Natural killer cell (primary cell): ENCODE results near the gene SEMA4C. TPM values are rescaled to one million over a fixed set of nuclear protein-coding genes. Genes with fewer than 3 reads are reported as not detected.

Experiments used
- ATAC-seq, 3 donors: fragments of 150-1000 bp in 2 of 3; fragments of 200-7000 bp in 1 of 3; cut with Tn5 transposase; 1 replicate in 1 of 3; 2 replicates in 2 of 3; pipeline ENCODE4 v1.10.0; 2021; ENCODE audit warnings: mild to moderate bottlenecking in 2 of 3, moderate library complexity in 2 of 3
- DNase-seq, 2 donors: peaks; one replicate each; pipeline versions ENCODE4 v3.0.0 to v3.0.0-alpha.2; 2013 to 2021; ENCODE audit warnings: mixed read lengths in 1 of 2
- H3K27ac ChIP-seq: one replicate; pipeline ENCODE4 v1.5.1; 2013; ENCODE audit warnings: mild to moderate bottlenecking, low read length
- H3K27me3 ChIP-seq: one replicate; pipeline ENCODE4 v1.6.1; 2013; ENCODE audit warnings: low read length; ENCODE audit not compliant: control insufficient read depth, insufficient read depth
- H3K36me3 ChIP-seq: one replicate; pipeline ENCODE4 v1.6.1; 2013; ENCODE audit warnings: low read length; ENCODE audit not compliant: control insufficient read depth, insufficient read depth
- H3K4me1 ChIP-seq: one replicate; pipeline ENCODE4 v1.6.1; 2013; ENCODE audit warnings: low read length; ENCODE audit not compliant: control insufficient read depth, insufficient read depth
- H3K4me3 ChIP-seq: one replicate; pipeline ENCODE4 v1.5.1; 2013; ENCODE audit warnings: low read length
- H3K9me3 ChIP-seq: one replicate; pipeline ENCODE4 v1.6.1; 2013; ENCODE audit warnings: low read length; ENCODE audit not compliant: control insufficient read depth, insufficient read depth
- H3K27ac Mint-ChIP-seq, 2 donors: one replicate each; pipeline ENCODE4 v1.8.0; 2022; ENCODE audit warnings: mild to moderate bottlenecking in 2 of 2, mixed read lengths in 2 of 2, moderate library complexity in 1 of 2
- H3K27me3 Mint-ChIP-seq, 2 donors: one replicate each; pipeline ENCODE4 v1.8.0; 2022; ENCODE audit warnings: low read depth in 2 of 2, mixed read lengths in 2 of 2
- H3K36me3 Mint-ChIP-seq: one replicate; pipeline ENCODE4 v1.8.0; 2022; ENCODE audit warnings: mixed read lengths
- H3K4me1 Mint-ChIP-seq, 2 donors: one replicate each; pipeline ENCODE4 v1.8.0; 2022; ENCODE audit warnings: mixed read lengths in 2 of 2
- H3K4me3 Mint-ChIP-seq: one replicate; pipeline ENCODE4 v1.8.0; 2022; ENCODE audit warnings: mild to moderate bottlenecking, moderate library complexity, mixed read lengths
- H3K9me3 Mint-ChIP-seq, 2 donors: one replicate each; pipeline ENCODE4 v1.8.0; 2022; ENCODE audit warnings: mixed read lengths in 2 of 2
- WGBS: methylation state at CpG from one replicate; pipeline ENCODE4 v1.1.7; 2013; ENCODE audit warnings: missing lambda C conversion rate; ENCODE audit not compliant: insufficient coverage; 5-methylcytosine and 5-hydroxymethylcytosine counted together
- intact Hi-C: fragments of 100-400 bp; cut with micrococcal nuclease; formaldehyde crosslinking; loops from one replicate; pipeline ENCODE4 v1.14.2; 2022
- total RNA-seq, 4 donors: library from RNA; stranded (reverse); fragments of 120-200 nt in 1 of 4; gene quantifications; one replicate each; pipeline versions ENCODE4 v1.2.3 to v1.2.4, GENCODE V29; 2013 to 2022
- TF ChIP-seq, protein P1 (sequence below): fragments of 200-600 bp; IDR thresholded peaks from one replicate; pipeline ENCODE4 v1.8.0; 2022; ENCODE audit warnings: antibody characterized with exemption

SEMA4C gene
- total RNA-seq, 3 donors from 2014 or later (not counting 1 experiment from before 2014, with no cell fraction given), result 51.8 to 78.1 (median 65.8) TPM

DNA sequence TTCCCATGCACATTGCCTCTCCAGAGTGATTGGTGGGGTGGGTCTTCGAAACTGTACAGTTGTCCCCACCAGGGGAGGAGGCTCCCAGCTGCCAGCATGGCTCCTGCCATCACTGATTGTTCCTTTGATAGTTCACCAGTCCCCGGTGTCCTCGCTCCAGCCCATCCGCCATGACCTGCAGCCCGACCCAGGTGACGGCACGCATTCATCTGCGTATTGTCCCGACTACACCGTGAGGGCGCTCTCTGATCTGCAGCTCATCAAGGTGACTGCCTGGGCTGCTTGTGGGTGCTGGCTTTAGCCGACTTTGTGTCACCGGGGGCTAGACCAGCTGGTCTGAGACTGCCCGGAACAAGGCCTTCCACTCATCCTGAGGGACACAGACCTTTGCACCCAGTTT is 41.4 kb downstream of the SEMA4C start:
- Histone ChIP-seq H3K27me3 (no peaks in the 10 kb centered on the region), H3K4me1 (no peaks in the 10 kb centered on the region), H3K4me3 (no peak overlapping the region), H3K36me3 (peaks cover 75% of the 10 kb centered on the region), H3K9me3 (no peaks in the 10 kb centered on the region), H3K27ac (no peak overlapping the region)
- ATAC-seq, result no peak
- intact Hi-C loops, result no loop called here
- TF ChIP-seq, protein P1, sequence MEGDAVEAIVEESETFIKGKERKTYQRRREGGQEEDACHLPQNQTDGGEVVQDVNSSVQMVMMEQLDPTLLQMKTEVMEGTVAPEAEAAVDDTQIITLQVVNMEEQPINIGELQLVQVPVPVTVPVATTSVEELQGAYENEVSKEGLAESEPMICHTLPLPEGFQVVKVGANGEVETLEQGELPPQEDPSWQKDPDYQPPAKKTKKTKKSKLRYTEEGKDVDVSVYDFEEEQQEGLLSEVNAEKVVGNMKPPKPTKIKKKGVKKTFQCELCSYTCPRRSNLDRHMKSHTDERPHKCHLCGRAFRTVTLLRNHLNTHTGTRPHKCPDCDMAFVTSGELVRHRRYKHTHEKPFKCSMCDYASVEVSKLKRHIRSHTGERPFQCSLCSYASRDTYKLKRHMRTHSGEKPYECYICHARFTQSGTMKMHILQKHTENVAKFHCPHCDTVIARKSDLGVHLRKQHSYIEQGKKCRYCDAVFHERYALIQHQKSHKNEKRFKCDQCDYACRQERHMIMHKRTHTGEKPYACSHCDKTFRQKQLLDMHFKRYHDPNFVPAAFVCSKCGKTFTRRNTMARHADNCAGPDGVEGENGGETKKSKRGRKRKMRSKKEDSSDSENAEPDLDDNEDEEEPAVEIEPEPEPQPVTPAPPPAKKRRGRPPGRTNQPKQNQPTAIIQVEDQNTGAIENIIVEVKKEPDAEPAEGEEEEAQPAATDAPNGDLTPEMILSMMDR, result no peak
- Mint-ChIP-seq H3K27me3 (no peaks in the 10 kb centered on the region), H3K9me3 (no peaks in the 10 kb centered on the region), H3K27ac (no peak overlapping the region), H3K36me3 (peaks cover 14% of the 10 kb centered on the region), H3K4me1 (peaks cover 0 to 16% of the 10 kb centered on the region in 2 donors), H3K4me3 (no peak overlapping the region)
- 97% methylated on average over 14 of the region's 14 CpGs for WGBS
- DNase-seq, result no peak

DNA sequence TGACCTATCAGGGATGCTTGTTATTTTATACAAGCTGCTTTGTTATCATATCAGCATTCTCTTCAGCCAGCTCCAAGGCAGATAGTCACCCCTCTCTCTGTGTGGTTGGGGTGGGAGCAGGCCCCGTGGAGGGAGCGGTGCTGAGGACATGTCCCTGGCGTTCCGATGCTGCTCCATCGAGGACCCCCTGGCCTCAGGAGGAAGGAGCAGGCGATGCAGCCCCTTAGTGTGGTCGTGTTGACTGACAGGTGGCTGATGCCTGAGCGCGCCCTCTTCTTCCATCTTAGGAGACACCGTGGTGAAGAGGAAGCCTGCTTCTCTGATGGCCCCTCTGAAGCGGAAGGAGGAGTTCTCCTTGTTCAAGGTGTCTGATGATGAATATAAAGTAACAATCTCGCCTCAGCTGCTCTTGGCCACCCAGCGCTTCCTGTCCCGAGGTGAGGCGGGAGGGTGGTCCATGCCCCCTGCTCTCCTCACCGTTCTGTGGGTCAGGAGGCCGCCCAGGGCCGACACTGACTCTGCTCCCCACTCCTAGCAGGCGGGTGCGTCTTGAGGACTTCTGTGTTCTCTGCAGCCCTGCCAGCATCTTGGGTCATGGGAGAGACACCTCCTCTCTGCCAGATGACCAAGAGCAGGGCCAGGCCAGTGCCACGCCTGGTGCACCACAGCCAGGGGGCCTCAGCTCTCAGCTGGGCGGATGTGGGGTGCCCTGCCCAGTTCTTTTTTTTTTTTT is 43.2 kb downstream of the SEMA4C start:
- WGBS, result 92% methylated on average over 21 of the region's 22 CpGs
- Mint-ChIP-seq H3K36me3 (peaks cover 9% of the 10 kb centered on the region), H3K4me1 (peaks cover 4 to 23% of the 10 kb centered on the region in 2 donors), H3K9me3 (no peaks in the 10 kb centered on the region), H3K27ac (no peak overlapping the region), H3K4me3 (no peak overlapping the region), H3K27me3 (no peaks in the 10 kb centered on the region)
- Histone ChIP-seq H3K4me3 (no peak overlapping the region), H3K9me3 (no peaks in the 10 kb centered on the region), H3K27me3 (no peaks in the 10 kb centered on the region), H3K4me1 (no peaks in the 10 kb centered on the region), H3K27ac (no peak overlapping the region), H3K36me3 (peaks cover 71% of the 10 kb centered on the region)
- intact Hi-C loops, result no loop called here
- no peak for ATAC-seq
- TF ChIP-seq, protein P1, result no peak
- DNase-seq, result no peak

DNA sequence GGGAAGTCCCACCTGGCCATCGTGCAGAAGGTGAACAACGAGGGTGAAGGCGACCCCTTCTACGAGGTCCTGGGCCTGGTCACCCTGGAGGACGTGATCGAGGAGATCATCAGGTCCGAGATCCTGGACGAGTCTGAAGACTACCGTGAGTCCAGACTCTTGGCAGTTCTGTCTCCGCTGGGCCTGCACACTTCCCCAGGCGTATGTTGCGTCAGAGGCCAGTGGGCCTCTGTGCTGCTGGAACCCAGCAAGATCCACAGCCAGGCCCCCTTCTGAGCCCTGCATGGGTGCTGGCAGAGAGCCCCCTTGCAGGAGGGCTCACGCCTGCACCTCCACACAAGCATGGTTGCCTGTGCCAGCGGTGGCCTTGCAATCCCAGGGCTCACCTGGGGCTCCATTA is 44.8 kb downstream of the SEMA4C start:
- H3K9me3 ChIP-seq, result no peaks in the 10 kb centered on the region
- DNase-seq (no peak), ATAC-seq (no peak)
- no peaks in the 10 kb centered on the region for H3K9me3 Mint-ChIP-seq
- H3K4me1 Mint-ChIP-seq, result peaks cover 19 to 38% of the 10 kb centered on the region in 2 donors
- H3K36me3 Mint-ChIP-seq, result peaks cover 8% of the 10 kb centered on the region
- 97% methylated on average over 14 of the region's 14 CpGs for whole genome bisulfite sequencing
- no peaks in the 10 kb centered on the region for H3K27me3 Mint-ChIP-seq
- TF ChIP-seq, protein P1, result no peak
- no peak overlapping the region for H3K4me3 ChIP-seq
- H3K27ac ChIP-seq, result no peak overlapping the region
- H3K36me3 ChIP-seq, result peaks cover 55% of the 10 kb centered on the region
- no peak overlapping the region for H3K4me3 Mint-ChIP-seq
- H3K27ac Mint-ChIP-seq, result no peak overlapping the region
- H3K27me3 ChIP-seq, result no peaks in the 10 kb centered on the region
- intact Hi-C loops, result no loop called here
- peaks cover 10% of the 10 kb centered on the region for H3K4me1 ChIP-seq
